GM12873 (cell line): ENCODE measurements around the gene AKAP8.

ENCODE experiments used
- CTCF ChIP-seq: IDR thresholded peaks from 2 replicates; pipeline ENCODE4 v1.5.1; 2012; ENCODE audit warnings: low read depth, mild to moderate bottlenecking, moderate library complexity, low read length, control low read depth; ENCODE audit not compliant: insufficient read depth; ENCODE audit errors: missing control alignments

The AKAP8 gene

GRCh38 chr19:15402411-15403150, 23.0 kb upstream of the AKAP8 start:
- TF ChIP-seq CTCF: no peak

GRCh38 chr19:15401397-15401710, 21.8 kb upstream of the AKAP8 start:
- TF ChIP-seq CTCF: no peak

- no peak for TF ChIP-seq CTCF
Observed at GRCh38 chr19:15400521-15401396, 21.2 kb upstream of the AKAP8 start.

- no peak for TF ChIP-seq CTCF
Observed at GRCh38 chr19:15399635-15400034, 20.0 kb upstream of the AKAP8 start.

GRCh38 chr19:15399234-15399515, 19.6 kb upstream of the AKAP8 start:
- no peak for TF ChIP-seq CTCF

GRCh38 chr19:15398501-15399233, 19.1 kb upstream of the AKAP8 start:
- no peak for TF ChIP-seq CTCF

GRCh38 chr19:15397782-15398181, 18.2 kb upstream of the AKAP8 start:
- TF ChIP-seq CTCF: no peak
